NCI-H510A treated with DMSO at 0.1 percent for 48 hours (cell line): Measurements from ENCODE around the gene IRS4.

ENCODE experiments used
- DNase-seq: peaks from one replicate; lab custom pipeline; 2025; lab: John Stamatoyannopoulos, UW

IRS4 gene

DNA sequence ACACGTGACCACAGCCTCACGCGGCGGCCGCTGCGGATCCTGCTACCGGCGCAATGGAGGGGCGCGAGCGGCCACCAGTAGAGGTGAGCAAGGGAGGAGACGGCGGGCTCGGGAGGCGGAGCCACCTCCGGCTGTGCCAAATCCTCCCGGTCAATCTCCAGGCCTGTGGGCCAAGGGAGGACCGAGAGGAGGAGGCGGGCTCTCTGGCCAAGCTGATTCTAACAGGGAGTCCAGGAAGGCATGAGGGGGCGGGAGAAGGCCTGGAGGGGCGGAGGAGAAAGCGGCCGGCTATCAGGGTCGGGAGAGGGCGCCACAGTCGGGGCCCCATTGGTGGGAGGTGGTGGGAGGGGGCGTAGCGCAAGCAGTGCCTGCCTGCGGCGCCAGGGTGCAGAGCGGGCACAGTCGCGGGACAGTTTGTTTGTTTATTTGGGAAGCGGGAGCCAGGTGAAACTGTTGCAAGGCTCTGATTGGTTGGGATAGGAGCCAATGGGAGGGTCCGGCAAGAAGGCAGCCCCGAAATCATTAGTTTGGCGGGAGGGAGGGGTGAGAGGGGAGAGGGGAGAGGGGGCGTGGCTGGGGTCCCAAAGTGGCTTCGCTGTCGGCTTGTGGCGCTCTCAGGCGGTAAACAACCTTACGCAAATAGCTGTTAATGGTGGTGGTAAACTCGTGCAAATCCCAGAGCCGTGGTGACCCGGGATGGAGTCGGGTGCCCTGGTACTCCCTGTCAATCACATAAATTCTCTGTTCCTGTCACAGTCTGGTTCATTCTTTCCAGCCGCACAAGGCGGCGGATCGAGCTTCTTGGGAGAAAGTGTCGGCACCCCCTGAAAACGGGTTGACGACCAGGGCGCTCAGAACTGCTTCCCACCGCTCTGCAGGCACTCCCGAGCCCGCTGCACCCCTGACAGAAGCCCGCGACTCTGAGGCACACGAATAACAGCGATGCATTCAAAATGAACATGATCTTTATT, at the start of gene IRS4:
Gene IRS4 (minus strand): TSS at position 55 of the 971 bp plus-strand sequence.
- DNase-seq = peak; percentile 65

DNA sequence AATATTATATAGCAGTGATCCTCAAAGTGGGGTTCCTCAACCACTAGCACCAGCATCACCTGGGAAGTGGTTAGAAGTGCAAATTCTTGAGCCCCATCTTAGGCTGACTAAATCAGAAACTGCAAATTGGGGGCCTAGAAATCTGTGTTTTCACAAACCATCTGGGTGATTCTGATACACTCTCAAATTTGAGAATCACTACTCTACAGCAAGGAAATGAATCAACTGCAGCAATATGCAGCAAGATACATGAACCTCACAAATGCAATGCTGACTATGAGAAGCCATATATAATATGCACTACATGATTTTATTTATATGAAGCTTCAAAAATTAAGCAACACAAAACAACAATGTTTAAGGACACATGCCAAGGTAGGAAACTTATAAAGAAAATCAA, 36.2 kb upstream of the IRS4 start:
- DNase-seq = no peak

DNA sequence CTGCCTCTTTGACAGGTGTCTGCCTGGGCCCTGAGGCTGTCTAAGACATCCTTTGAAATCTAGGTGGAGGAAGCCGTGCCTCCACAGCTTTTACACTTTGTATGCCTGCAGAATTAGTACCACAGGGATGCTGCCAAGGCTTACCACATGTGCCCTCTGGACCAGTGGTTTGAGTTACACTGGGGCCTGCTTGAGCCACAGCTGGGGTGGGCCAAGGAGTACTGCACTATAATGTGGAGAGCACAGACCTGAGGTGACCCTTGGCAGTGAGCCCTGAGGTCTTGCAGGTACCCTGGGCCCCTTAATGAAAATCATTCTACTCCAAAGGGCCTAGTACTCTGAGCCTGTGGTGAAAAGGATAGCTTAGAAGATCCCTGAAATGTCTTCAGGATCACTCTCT, 27.2 kb upstream of the IRS4 start:
- DNase-seq = no peak

DNA sequence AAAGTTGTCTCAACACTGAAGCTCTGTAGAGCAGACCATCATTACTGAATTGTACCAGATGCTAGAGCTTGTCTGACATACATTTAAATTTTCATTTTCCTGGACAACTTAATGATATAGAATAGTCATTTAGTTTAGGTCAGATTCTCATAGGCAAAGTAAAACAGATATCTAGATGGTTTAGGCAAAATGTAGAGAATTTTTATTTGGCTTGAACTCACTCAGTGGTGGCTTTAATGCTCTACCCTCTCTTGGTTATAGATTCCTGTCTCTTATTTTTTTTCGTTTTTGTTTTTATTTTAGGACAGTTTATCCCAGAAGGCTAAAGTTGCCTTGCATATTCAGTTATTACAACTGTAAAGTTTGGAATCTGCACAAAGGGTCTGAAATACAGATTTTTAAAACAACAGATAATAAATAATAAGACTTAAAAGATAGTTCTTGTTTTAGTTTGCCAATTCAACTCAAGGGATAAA, 4.0 kb upstream of the IRS4 start:
- DNase-seq = no peak

DNA sequence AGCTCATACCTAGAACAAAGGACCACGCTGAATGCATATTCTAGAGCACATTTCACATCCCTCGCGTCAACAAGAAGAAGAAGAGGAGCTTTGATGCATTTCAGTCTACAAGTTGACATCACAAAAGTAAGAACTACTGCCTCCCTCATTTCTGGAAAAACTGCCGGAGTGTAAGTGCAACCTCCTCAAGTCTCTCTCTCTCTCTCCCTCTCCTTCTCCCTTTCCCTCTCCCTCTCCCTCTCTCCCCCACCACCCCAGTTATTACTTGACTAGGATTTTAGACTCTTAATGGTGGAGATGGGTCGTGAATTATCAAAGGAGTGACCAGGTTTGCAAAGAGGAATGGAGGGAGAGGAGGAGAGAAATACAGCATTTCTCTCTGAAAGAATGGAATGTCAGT, 1.4 kb upstream of the IRS4 start:
- no peak for DNase-seq

DNA sequence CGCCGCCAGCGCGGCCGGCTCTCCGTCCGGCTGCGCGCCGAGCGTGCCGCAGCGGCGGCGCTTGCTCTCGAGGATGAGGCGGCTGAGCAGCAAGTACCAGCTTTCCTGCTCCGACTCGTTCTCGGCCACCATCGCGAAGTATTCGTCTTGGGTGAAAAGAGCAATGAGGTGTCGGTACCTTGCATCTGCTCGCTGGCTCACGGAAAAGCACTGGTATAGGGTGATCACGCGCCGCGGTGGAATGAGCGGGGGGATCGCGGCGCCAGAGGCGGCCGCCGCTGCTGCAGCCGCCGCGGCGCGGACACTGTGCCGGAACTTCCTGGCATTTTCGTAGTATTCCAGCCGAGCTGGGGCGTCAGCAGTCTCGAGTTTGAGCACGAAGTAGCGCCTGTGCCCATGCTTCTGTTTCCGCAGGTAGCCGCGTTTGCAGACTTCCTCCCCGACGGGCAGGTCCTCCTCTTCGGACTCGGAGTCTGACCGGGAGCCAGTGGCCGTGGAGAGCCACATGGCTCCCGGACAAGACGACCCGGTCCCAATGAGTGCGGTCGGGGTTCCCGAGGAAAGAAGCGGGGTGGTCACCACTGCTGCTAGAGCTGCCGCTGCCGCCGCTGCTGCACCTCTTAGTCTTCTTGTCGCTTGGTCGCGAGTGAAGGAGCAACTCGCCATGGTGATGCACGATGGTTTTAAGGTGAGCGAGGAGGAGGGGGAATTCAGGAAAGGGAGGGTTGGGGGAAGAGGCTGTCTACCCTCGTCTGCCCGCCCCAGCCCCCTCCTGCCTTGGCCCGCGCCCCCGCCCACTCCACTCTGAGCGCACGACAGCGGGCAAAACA, 469 bp downstream of the IRS4 start:
- peak; percentile 14 for DNase-seq

DNA sequence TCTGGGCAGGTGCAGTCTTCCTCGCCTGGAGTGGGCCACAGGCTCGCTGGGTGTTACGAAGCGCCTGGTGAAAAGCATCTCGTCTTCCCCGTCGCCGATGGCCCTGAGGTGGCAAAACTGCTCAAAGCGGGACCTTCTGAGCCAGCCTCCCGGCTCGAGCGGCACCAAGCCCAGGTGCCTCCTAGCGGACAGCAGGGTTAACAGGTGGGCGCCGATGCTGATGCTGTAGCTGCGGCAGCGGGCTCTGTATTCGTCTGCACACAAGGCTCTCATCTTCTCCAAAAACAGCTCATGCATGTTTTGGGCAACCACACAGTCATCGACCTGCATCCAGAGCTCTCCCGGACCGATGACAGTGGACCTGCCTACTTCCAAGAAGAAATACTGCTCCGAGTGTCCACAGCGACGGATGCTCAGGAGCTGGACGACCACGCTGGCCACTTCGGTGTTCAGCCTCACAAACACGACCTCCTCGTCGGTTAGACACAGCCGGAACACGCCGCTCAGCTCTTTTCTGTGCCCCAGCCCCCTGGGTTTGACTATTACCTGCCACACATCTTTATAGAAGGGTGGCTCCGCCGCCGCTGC, 1.2 kb downstream of the IRS4 start:
- DNase-seq = peak; percentile 33

DNA sequence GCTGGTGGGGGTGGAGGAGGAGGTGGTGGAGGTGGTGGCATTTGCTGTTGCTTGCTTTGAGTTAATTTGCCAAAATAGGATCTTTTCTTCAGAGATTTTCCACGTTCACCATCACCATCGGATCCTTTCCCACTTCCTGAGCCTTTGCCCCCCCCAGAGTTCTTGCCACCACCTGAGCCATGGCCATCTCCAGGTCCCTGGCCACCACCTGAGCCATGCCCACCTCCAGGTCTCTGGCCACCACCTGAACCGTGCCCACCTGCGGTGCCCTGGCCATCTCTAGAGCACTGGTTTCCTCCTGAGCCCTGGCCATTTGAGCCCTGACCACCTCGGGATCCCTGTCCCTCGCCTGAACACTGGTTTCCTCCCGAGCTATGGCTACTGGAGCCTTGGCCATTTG, 1.9 kb downstream of the IRS4 start:
- no peak for DNase-seq

DNA sequence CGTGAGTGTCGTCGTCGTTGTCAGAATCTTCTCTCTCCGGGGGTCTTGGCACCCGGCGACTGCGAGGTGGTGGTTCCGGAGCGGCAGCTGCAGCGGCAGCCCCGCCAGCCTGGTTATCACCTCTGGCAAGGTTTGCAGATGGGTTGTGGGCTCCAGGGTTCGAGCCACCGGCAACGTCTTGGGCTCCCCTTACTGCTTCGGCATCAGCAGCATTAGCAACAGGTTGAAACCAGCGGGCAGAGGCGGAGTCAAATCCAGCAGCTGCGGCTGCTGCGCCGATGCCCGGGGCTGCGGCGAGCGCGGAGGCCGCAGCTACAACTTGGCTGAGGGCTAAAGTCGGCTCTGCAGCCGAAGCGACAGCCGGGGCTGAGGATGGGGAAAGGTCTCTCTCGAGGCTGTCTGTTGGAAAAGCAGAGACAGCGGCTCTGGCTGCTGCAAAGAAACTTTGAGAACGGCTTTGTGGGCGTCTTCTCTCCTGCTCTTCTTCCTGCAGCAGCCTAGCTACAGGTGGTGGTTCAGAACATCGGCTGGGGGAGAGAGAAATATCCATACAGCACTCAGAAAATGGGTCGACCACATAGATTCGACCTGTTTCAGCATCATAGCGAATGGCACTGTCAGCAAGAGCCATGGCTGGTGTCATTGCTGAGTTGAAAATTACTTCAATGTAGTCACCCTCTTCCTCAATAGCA, 3.6 kb downstream of the IRS4 start:
- no peak for DNase-seq

DNA sequence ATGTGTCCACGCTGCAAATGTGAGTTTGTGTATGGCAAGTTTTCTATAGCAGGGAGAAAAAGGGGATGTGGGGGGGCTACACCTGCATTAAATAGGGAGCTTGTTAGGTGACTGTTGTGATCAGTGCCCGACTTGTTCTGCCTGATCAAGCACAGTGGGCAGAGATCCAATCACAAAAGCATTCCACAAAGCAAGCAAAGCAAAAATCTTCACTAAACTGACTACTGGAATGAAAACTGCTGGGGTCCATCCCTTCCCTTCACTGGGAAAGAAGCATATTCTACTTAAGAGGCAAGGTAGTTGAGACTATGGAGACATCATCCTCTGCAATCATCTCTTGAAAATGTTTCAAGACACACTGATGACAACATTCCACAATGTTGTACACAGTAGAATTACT, 5.2 kb downstream of the IRS4 start:
- DNase-seq = no peak

DNA sequence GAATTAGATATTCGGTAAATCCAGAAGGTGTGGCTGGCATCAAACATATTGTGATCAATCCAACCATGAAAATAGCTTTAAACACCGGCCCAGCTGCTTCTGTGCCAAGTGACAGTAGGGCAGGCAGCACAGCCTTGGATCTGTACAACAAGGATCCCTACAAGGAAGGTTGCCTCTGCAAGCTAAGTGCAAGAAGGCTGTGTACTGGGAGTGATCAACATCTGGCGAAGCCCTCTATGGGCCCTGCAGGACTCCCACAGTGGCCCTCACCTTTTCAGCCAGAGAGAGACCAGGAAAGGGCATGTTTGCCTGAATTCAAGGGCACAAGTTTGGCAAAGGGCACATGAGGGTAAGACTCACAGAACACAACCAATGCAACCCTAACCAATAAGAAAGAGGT, 9.6 kb downstream of the IRS4 start:
- DNase-seq = no peak

DNA sequence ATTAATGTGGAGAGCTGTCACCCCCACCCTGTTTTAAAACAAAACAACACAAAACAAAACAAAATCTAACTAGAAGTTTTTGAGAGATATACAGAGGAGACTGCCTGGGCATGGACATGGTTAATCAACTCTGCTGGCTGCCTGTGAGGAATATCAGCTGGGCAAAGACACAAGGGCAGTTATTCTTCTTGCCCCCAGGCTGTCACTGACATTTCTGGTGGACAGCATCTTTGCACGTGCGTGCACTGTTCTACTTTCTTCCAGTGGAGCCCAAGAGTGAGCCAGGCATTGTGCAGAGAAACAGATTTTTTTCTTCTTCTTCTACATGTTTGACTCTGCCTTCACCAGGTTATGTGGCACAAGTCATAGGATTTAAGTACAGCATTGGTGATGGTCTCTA, 13.8 kb downstream of the IRS4 start:
- DNase-seq = no peak

DNA sequence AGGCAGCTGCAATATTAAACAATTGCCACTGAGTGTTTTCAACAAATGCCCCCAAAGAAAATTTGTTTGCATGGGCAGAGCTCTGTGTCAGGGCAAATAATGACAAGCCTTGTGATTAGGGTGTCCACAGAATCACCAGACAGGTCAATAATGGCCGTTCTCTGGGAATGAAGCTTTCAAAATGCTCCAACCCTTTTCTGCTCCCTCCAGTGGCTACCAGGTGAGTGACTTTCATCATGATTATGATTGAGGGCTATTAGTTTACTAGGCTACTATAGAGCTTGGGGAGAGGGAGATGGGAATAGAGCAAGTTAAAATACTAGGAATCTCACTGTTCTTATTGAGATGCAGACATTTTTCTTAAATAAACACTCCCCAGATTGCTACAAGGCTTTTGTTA, 23.5 kb downstream of the IRS4 start:
- DNase-seq = no peak

DNA sequence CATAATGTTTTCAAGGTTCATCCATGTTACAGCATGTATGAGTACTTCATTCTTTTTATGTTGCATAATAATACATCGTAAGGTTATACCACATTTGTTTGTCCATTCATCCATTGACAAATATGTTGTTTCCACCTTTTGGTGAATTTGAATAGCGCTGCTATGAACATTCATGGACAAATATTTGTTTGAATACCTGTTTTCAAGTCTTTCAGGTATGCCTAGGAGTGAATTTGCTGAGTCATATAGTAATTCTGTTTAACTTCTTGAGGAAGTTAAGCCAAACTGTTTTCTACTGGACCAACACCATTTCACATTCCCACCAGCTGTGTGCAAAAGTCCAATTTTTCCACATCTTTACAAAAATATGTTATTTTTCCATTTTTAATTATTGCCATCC, 31.5 kb downstream of the IRS4 start:
- no peak for DNase-seq

DNA sequence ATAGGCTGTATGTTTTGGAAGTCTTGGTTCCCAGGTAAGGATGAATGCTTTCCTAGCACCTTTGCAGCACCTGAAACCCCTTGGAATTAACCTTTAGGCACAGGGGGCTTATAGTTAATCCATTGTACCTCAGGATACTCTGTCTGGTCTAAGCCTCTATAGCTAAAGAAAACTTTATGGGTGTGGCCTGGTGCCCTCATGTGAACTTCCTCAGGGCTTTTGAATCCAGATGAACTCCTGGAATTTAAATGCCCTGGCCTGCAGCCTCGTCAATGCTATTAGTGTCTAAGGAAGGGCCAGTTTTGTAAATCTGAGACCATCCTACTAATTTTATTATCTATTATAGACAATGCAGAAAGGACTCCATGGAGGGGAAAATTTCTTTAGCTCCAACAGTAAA, 33.8 kb downstream of the IRS4 start:
- DNase-seq = no peak

DNA sequence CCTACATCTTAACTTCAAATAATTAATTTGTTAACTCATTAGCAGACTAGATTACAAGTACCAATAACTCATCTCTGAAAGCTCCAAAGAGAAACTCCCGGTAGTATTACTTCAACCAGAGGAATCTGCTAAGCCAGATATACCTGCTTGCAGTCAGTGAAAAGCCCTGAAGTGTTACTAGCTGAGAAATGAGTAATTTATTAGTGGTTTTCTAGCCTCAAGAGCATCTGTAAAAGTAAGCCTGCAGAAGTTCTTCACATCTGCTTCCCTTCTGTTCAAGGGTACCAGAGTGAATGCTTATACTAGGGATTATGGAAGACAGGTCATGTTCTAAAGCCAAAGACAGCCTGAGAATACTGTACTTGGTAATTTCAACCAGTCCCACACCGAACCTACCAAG, 34.7 kb downstream of the IRS4 start:
- no peak for DNase-seq

DNA sequence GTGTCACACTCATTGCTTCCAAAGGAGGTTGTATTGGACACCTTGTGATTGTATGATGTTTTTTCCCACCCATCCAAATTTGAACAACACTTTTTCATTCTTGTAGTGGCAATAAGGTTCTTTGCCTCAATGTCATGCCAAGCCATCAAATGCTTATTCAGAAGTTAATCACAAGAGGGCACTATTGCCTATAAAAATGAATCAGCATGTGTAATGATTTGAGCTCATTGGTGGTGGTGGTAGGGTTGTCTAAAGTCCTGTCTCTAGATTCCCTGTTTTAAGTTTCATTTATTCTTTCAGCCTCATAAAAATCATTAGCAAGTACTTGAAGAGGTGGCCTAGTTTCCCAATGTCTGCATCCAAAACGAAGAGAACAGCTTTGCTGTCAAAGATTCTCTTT, 37.0 kb downstream of the IRS4 start:
- peak; percentile 15 for DNase-seq

DNA sequence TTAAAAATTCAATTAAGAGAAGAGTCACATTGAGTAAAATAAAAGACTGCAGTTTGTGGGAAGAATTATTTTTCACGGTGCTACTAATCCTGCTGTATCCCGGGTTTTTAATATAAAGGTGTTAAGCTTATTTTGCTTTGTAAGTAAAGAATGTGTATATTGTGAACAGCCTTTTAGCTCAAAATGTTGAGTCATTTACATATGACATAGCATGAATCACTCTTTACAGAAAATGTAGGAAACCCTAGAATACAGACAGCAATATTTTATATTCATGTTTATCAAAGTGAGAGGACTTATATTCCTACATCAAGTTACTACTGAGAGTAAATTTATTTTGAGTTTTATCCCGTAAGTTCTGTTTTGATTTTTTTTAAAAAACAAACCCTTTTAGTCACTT, 39.7 kb downstream of the IRS4 start:
- DNase-seq = no peak
